ENCODE results near the gene PHOX2A.

PHOX2A gene

GRCh38 chr11:72233056-72233772 lies 10.8 kb downstream of the PHOX2A start:
- no peak for FAIRE-seq

GRCh38 chr11:72232260-72233055 lies 11.5 kb downstream of the PHOX2A start:
- no peak for FAIRE-seq

- no peak for FAIRE-seq
These were observed 12.3 kb downstream of the PHOX2A start for GRCh38 chr11:72231396-72232259.

GRCh38 chr11:72230764-72231365 lies 13.1 kb downstream of the PHOX2A start:
- FAIRE-seq: no peak

GRCh38 chr11:72229925-72230763 lies 13.8 kb downstream of the PHOX2A start:
- no peak for FAIRE-seq

- FAIRE-seq: no peak
These were observed 14.5 kb downstream of the PHOX2A start for GRCh38 chr11:72229336-72229924.

GRCh38 chr11:72228844-72229231 lies 15.1 kb downstream of the PHOX2A start:
- FAIRE-seq: no peak

- FAIRE-seq: no peak
These were observed 15.6 kb downstream of the PHOX2A start for GRCh38 chr11:72228229-72228843.

- FAIRE-seq: no peak
These were observed 16.4 kb downstream of the PHOX2A start for GRCh38 chr11:72227316-72228228.

GRCh38 chr11:72226701-72227100 lies 17.3 kb downstream of the PHOX2A start:
- no peak for FAIRE-seq

GRCh38 chr11:72225411-72225951 lies 18.5 kb downstream of the PHOX2A start:
- no peak for FAIRE-seq

- FAIRE-seq: no peak
These were observed 19.2 kb downstream of the PHOX2A start, which contains the start of gene INPPL1 for GRCh38 chr11:72224564-72225410. INPPL1 (plus strand) TSS chr11:72224767; CDS start chr11:72224985, 218 bp downstream.

- no peak for FAIRE-seq
These were observed 20.1 kb downstream of the PHOX2A start for GRCh38 chr11:72223615-72224563.

- no peak for FAIRE-seq
These were observed 20.9 kb downstream of the PHOX2A start for GRCh38 chr11:72222907-72223614.

GRCh38 chr11:72222106-72222891 lies 21.7 kb downstream of the PHOX2A start:
- FAIRE-seq: no peak
